Measurements from ENCODE around the gene TNFRSF13B.

TNFRSF13B gene

GRCh38 chr17:16936536-16937310, 35.2 kb downstream of the TNFRSF13B start:
- H3K4me3 ChIP-seq (ENCODE audit: low read depth, low read length) = no peak overlapping the region
- no peak for DNase-seq (ENCODE audit: low read depth)
- TF ChIP-seq POLR2A (IDR thresholded peaks at IDR 0.05; ENCODE audit: extremely low read depth, insufficient read length) (no peak), MYC (IDR thresholded peaks at IDR 0.05; ENCODE audit: low read depth, low read length) (no peak)
- TF ChIP-seq, protein P1, sequence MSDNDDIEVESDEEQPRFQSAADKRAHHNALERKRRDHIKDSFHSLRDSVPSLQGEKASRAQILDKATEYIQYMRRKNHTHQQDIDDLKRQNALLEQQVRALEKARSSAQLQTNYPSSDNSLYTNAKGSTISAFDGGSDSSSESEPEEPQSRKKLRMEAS (IDR thresholded peaks at IDR 0.05; ENCODE audit: low read depth, low read length) = no peak
- TF ChIP-seq, protein P2, sequence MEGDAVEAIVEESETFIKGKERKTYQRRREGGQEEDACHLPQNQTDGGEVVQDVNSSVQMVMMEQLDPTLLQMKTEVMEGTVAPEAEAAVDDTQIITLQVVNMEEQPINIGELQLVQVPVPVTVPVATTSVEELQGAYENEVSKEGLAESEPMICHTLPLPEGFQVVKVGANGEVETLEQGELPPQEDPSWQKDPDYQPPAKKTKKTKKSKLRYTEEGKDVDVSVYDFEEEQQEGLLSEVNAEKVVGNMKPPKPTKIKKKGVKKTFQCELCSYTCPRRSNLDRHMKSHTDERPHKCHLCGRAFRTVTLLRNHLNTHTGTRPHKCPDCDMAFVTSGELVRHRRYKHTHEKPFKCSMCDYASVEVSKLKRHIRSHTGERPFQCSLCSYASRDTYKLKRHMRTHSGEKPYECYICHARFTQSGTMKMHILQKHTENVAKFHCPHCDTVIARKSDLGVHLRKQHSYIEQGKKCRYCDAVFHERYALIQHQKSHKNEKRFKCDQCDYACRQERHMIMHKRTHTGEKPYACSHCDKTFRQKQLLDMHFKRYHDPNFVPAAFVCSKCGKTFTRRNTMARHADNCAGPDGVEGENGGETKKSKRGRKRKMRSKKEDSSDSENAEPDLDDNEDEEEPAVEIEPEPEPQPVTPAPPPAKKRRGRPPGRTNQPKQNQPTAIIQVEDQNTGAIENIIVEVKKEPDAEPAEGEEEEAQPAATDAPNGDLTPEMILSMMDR (IDR thresholded peaks at IDR 0.05; ENCODE audit: low read depth, low read length) = no peak

GRCh38 chr17:16935786-16936185, 36.1 kb downstream of the TNFRSF13B start:
- TF ChIP-seq POLR2A (IDR thresholded peaks at IDR 0.05; ENCODE audit: extremely low read depth, insufficient read length) = no peak
- TF ChIP-seq MYC (IDR thresholded peaks at IDR 0.05; ENCODE audit: low read depth, low read length) = no peak
- TF ChIP-seq, protein P1 (IDR thresholded peaks at IDR 0.05; ENCODE audit: low read depth, low read length) = no peak
- TF ChIP-seq, protein P2 (IDR thresholded peaks at IDR 0.05; ENCODE audit: low read depth, low read length) = no peak
- no peak overlapping the region for H3K4me3 ChIP-seq (ENCODE audit: low read depth, low read length)
- DNase-seq (ENCODE audit: low read depth) = no peak

GRCh38 chr17:16935241-16935663, 36.7 kb downstream of the TNFRSF13B start:
- no peak for DNase-seq (ENCODE audit: low read depth)
- TF ChIP-seq POLR2A (IDR thresholded peaks at IDR 0.05; ENCODE audit: extremely low read depth, insufficient read length) (no peak), MYC (IDR thresholded peaks at IDR 0.05; ENCODE audit: low read depth, low read length) (no peak)
- TF ChIP-seq, protein P2 (IDR thresholded peaks at IDR 0.05; ENCODE audit: low read depth, low read length) = no peak
- TF ChIP-seq, protein P1 (IDR thresholded peaks at IDR 0.05; ENCODE audit: low read depth, low read length) = no peak
- H3K4me3 ChIP-seq (ENCODE audit: low read depth, low read length) = no peak overlapping the region

DNA sequence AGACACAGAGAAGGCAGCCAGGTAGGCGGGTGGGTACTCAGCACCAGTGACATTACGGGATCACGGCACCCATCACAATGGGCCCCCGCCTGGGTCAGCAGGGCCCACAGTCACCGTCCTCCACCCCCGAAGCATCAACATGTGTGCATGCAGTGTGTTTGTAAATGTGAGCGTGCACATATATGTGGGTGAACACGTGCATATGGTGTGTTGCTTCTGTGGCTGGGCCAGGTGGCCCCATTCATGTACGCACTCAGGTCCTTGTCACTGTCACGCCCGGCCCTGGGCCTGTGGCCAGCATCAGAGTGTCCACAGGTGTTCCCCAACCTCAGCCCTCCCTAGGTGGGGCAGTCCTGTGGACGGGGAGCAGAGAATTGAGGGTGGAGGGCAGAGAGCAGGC, 37.1 kb downstream of the TNFRSF13B start:
- TF ChIP-seq, protein P2 (IDR thresholded peaks at IDR 0.05; ENCODE audit: low read depth, low read length) = no peak
- no peak for TF ChIP-seq MYC (IDR thresholded peaks at IDR 0.05; ENCODE audit: low read depth, low read length)
- TF ChIP-seq, protein P1 (IDR thresholded peaks at IDR 0.05; ENCODE audit: low read depth, low read length) = no peak
- no peak for TF ChIP-seq POLR2A (IDR thresholded peaks at IDR 0.05; ENCODE audit: extremely low read depth, insufficient read length)
- no peak for DNase-seq (ENCODE audit: low read depth)
- H3K4me3 ChIP-seq (ENCODE audit: low read depth, low read length) = no peak overlapping the region

DNA sequence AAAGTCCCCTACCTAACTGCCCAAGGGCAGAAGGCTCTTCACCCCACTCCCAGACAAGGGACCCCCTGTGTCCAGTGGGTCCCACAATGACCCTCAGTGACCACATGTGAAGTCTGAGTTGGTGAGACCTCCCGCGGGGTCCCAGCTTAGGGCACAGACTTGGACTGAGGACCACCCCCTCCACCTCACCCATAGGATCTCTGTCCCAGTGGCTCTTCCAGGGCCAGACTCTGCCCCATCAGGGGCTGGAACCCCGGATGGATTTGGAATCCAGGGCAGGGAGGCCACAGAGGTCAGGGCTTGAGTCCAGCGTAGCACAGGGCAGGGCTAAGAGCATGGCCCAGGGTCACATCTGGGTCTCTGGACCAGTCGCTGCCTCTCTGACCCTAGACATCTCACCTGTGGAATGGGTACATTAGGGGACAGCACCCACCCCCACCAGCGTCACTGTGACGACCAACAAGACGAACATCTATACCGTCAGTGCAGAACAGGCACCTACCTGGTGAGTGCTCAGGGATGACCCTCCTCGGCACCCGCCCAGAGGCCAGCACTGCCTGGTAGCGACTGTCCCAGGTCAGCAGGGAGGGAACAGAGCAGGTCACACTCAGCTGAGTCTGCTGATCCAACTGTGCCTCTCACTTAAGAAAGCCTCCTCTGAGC, 37.7 kb downstream of the TNFRSF13B start:
- no peak for DNase-seq (ENCODE audit: low read depth)
- TF ChIP-seq, protein P1 (IDR thresholded peaks at IDR 0.05; ENCODE audit: low read depth, low read length) = no peak
- TF ChIP-seq MYC (IDR thresholded peaks at IDR 0.05; ENCODE audit: low read depth, low read length) (no peak), POLR2A (IDR thresholded peaks at IDR 0.05; ENCODE audit: extremely low read depth, insufficient read length) (no peak)
- TF ChIP-seq, protein P2 (IDR thresholded peaks at IDR 0.05; ENCODE audit: low read depth, low read length) = no peak
- no peak overlapping the region for H3K4me3 ChIP-seq (ENCODE audit: low read depth, low read length)
